GM18868 (cell line): ENCODE data around the gene APOA1.

ENCODE experiments used
- ATAC-seq: cut with Tn5 transposase; IDR thresholded peaks from one replicate; pipeline ENCODE4 v1.9.1; 2021; ENCODE audit warnings: mild to moderate bottlenecking, moderate library complexity; ENCODE audit not compliant: unreplicated experiment

Gene APOA1

GRCh38 chr11:116859175-116859574 lies 21.8 kb upstream of the APOA1 start:
- no peak for ATAC-seq

DNA sequence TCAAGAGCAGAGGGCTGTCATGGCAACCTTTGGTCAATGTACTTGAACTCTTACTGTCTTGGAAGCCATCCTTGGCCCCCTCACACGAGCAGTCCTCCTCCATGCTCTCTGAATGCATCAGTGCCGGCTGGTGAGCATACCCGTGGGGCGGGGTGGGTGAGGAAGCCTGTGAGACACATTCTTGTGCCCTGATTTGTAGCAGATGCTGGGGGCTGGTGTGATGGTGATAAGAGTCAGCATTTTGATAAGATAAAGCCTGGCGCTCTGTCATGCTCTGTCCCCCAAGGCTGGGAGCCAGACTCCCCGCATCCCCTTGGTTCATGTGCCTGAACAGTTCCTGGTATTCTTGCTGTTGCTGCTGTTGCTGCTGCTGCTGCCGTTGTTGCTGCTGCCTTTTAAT lies 20.5 kb upstream of the APOA1 start:
- ATAC-seq = no peak

GRCh38 chr11:116857316-116857715 lies 19.9 kb upstream of the APOA1 start:
- no peak for ATAC-seq

DNA sequence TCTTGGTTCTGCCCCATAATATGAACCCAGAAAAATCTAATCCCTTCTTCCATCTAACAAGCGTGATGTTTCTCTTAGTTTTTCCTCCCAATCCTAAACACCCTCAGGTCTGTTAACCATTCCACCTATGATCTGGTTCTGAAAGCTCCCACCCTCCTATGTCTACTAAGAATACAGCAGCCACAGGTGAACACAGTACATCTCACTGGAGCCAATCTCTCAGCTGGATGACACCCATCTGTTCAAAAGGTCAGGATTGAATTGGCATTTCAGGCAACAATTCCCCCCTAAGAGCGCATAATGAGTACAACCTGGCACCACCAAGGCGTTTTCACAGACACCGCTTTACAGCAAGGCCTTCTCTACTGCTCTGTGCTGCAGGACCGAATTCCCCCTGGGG lies 19.0 kb upstream of the APOA1 start:
- ATAC-seq = no peak

GRCh38 chr11:116855413-116855812 lies 18.0 kb upstream of the APOA1 start:
- ATAC-seq = no peak

GRCh38 chr11:116853461-116854073 lies 16.1 kb upstream of the APOA1 start:
- peak; percentile 97 for ATAC-seq

GRCh38 chr11:116852261-116853031 lies 15.0 kb upstream of the APOA1 start:
- peak; percentile 31 for ATAC-seq

DNA sequence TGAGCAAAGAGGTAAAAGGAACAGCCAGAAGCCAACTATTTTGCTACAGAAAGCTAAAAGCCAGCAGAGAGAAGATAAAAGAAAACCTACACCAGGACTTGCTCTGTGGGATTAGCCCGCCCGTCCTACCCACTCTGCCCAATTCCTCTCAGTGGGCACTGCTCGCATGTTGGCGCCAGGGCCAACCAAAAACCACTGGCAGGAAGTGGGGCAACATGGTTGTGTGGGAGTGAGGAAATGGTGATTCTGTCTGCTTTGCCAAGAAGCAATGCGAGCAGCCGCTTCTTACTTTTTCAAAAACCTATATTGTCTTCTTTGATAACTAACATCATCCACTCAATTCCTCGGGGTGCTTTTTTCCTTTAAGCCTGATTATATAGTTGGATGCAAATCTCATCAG lies 14.2 kb upstream of the APOA1 start:
- no peak for ATAC-seq

- ATAC-seq = no peak
Measured at GRCh38 chr11:116849486-116849885, 12.1 kb upstream of the APOA1 start.

GRCh38 chr11:116849060-116849459 lies 11.6 kb upstream of the APOA1 start:
- no peak for ATAC-seq

- no peak for ATAC-seq
Measured at GRCh38 chr11:116847612-116848011, 10.2 kb upstream of the APOA1 start.

DNA sequence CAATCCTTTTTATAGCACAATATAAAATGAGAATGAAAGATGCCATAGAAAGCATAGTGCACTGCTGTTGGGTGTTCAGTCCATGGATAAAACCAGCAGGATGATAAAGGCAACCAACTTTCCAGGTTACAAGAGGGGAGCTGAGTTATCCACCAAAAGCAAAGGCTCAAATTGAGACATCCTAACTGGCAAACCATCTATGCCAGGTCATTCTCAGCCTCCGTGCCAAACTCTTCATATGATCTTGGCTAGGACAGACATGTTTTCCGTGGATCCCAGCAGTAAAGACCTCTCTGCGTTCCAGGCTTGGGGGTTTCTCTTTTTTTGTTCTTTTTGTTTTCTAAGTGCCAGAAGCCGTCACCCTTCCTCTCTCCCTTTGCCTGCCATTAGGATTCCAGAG lies 7.3 kb upstream of the APOA1 start:
- ATAC-seq = no peak

DNA sequence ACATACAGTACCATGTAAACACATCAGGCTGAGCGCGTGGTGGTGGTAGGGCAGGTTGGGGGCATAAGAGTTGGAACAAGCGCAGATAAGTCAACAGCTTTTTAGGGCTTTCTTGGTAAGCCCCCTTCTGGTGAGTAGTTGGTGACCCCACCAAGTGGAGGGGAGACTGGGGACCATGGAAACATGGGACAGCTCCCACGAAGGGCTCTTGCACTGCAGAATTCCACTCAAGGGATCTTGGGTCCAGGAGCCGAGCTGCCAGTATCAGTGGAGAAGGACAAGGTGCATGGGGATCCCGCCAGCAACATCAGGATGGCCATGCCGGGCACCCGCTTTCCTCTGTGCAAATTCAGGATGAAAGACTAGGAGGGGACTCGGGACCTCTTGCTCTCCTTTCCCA lies 6.2 kb upstream of the APOA1 start:
- ATAC-seq = no peak

- no peak for ATAC-seq
Measured at GRCh38 chr11:116842909-116843308, 5.5 kb upstream of the APOA1 start.

DNA sequence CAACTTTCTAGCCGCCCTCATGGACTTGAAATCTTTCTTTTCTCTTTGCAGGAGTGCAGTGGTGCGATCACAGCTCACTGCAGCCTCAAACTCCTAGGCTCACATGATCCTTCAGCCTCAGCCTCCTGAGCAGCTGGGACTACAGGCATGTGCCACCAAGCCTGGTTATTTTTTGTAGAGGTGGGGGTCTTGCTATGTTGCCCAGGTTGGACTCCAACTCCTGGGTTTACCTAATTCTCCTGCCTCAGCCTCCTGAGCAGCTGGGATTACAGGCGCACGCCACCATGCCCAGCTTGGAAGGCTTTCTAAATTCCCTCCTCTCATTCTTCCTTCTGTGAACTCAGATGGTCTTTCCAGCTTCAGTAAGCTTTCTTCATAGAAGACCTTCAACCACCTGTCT lies 4.7 kb upstream of the APOA1 start:
- no peak for ATAC-seq

- no peak for ATAC-seq
Measured at GRCh38 chr11:116840746-116841296, 3.4 kb upstream of the APOA1 start.

GRCh38 chr11:116840224-116840745 lies 2.9 kb upstream of the APOA1 start:
- no peak for ATAC-seq

GRCh38 chr11:116838321-116839084 lies 1.1 kb upstream of the APOA1 start:
- no peak for ATAC-seq

DNA sequence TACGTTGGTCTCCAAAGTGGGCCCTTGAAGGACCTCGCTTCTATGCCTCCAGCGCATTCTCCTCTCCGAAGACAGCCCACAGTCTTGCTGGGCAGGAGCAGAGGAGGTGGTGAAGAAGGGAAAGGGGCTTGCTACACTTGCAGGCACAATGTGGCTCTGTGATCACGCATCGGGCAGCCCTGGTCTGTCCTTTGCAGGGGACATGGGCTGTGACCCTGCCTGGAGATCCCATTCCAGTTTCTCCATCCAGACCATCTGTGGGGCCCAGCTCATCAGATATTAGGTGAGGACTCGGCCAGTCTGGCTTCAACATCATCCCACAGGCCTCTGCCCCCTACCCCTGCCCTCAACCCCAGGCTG lies 810 bp downstream of the APOA1 start:
- ATAC-seq = no peak

GRCh38 chr11:116835791-116836631 lies 1.4 kb downstream of the APOA1 start:
- ATAC-seq = peak; percentile 85
